HG02678 (cell line): ENCODE measurements around the gene IFI44L.

ENCODE experiments used
- ATAC-seq: cut with Tn5 transposase; IDR thresholded peaks from one replicate; pipeline ENCODE4 v1.9.1; 2021; ENCODE audit warnings: mild to moderate bottlenecking, moderate library complexity; ENCODE audit not compliant: unreplicated experiment

Gene IFI44L

GRCh38 chr1:78619803-78620579, at the start of gene IFI44L:
TSS of gene IFI44L (plus strand) at chr1:78620448. CDS start at chr1:78627916, 7,468 bp downstream.
- peak; percentile 38 for ATAC-seq

- ATAC-seq = no peak
Measured at GRCh38 chr1:78570539-78570938, 49.7 kb upstream of the IFI44L start.

- ATAC-seq = no peak
Measured at GRCh38 chr1:78577257-78578100, 42.8 kb upstream of the IFI44L start.

GRCh38 chr1:78586572-78586971, 33.7 kb upstream of the IFI44L start:
- no peak for ATAC-seq

- ATAC-seq = no peak
Measured at GRCh38 chr1:78587211-78587610, 33.0 kb upstream of the IFI44L start.

GRCh38 chr1:78591971-78592370, 28.3 kb upstream of the IFI44L start:
- ATAC-seq = no peak

GRCh38 chr1:78599294-78599693, 21.0 kb upstream of the IFI44L start:
- no peak for ATAC-seq

- no peak for ATAC-seq
Measured at GRCh38 chr1:78601068-78601467, 19.2 kb upstream of the IFI44L start.

GRCh38 chr1:78603206-78603605, 17.0 kb upstream of the IFI44L start:
- ATAC-seq = no peak

- ATAC-seq = no peak
Measured at GRCh38 chr1:78604643-78605042, 15.6 kb upstream of the IFI44L start.

- no peak for ATAC-seq
Measured at GRCh38 chr1:78606274-78606673, 14.0 kb upstream of the IFI44L start.

- no peak for ATAC-seq
Measured at GRCh38 chr1:78607334-78607927, 12.8 kb upstream of the IFI44L start.

- ATAC-seq = no peak
Measured at GRCh38 chr1:78607944-78608343, 12.3 kb upstream of the IFI44L start.

GRCh38 chr1:78617615-78618026, 2.6 kb upstream of the IFI44L start:
- ATAC-seq = peak; percentile 48

GRCh38 chr1:78619032-78619431, 1.2 kb upstream of the IFI44L start:
- no peak for ATAC-seq

- peak; percentile 15 for ATAC-seq
Measured at GRCh38 chr1:78619446-78619802, 824 bp upstream of the IFI44L start.

GRCh38 chr1:78620666-78621065, 418 bp downstream of the IFI44L start:
- ATAC-seq = peak; percentile 17

GRCh38 chr1:78622548-78622947, 2.3 kb downstream of the IFI44L start:
- ATAC-seq = no peak

- no peak for ATAC-seq
Measured at GRCh38 chr1:78624035-78624434, 3.8 kb downstream of the IFI44L start.

- no peak for ATAC-seq
Measured at GRCh38 chr1:78627321-78627720, 7.1 kb downstream of the IFI44L start.

GRCh38 chr1:78630600-78630999, 10.4 kb downstream of the IFI44L start:
- no peak for ATAC-seq

- ATAC-seq = no peak
Measured at GRCh38 chr1:78633209-78633608, 13.0 kb downstream of the IFI44L start.
